B cell (primary cell): Measurements from ENCODE around the gene PRKCB. TPM values are rescaled to one million over a fixed set of nuclear protein-coding genes. Genes with fewer than 3 reads are reported as not detected.
A peak's percentile ranks its signal among the peaks of the same experiment; 100 is the strongest.

Source experiments
- ATAC-seq: fragments of 200-7000 bp; cut with Tn5 transposase; one replicate; pipeline ENCODE4 v1.10.0; 2021; ENCODE audit warnings: low read depth, mild to moderate bottlenecking, moderate number of reproducible peaks, moderate library complexity
- CTCF ChIA-PET: fragments of 350-600 bp; sonication (Branson Sonifier 250); formaldehyde crosslinking; loops from one replicate; lab custom pipeline; 2021; ENCODE audit warnings: antibody characterized with exemption, inconsistent platforms; lab: Charles Lee
- POLR2A ChIA-PET: fragments of 350-600 bp; sonication (Branson Sonifier 250); formaldehyde crosslinking; loops from one replicate; lab custom pipeline; 2021; ENCODE audit warnings: antibody characterized with exemption; lab: Charles Lee
- DNase-seq: peaks from one replicate; pipeline ENCODE4 v3.0.0; 2013
- H2AFZ ChIP-seq: 2 replicates; pipeline ENCODE4 v1.6.1; 2012; ENCODE audit warnings: mild to moderate bottlenecking, low read depth, low read length; ENCODE audit not compliant: insufficient read depth, poor library complexity, severe bottlenecking
- H3K27ac ChIP-seq, 2 donors: 1 replicate in 1 of 2; 2 replicates in 1 of 2; pipeline ENCODE4 v1.5.1; 2012 to 2013; ENCODE audit warnings: low read length in 2 of 2, mild to moderate bottlenecking in 2 of 2, moderate library complexity in 1 of 2
- H3K27me3 ChIP-seq, 4 experiments: fragments of 200-600 bp in 1 of 4; sonication (generic) in 1 of 4; replicated peaks in 1 of 4; 1 replicate in 2 of 4; 2 replicates in 2 of 4; pipeline versions ENCODE4 v1.6.1 to v1.7.0; 2013 to 2016; ENCODE audit warnings: low read length in 3 of 4, mild to moderate bottlenecking in 2 of 4, mixed read lengths in 1 of 4, moderate library complexity in 1 of 4; ENCODE audit not compliant: insufficient read depth in 4 of 4, control insufficient read depth in 3 of 4; ENCODE audit errors: control extremely low read depth in 1 of 4
- H3K36me3 ChIP-seq, 2 experiments: replicated peaks in 1 of 2; 1 replicate in 1 of 2; 2 replicates in 1 of 2; pipeline versions ENCODE4 v1.6.1 to v1.7.1; 2013; ENCODE audit warnings: low read length in 1 of 2; ENCODE audit not compliant: insufficient read depth in 2 of 2, control insufficient read depth in 1 of 2; ENCODE audit errors: control extremely low read depth in 1 of 2, extremely low read depth in 1 of 2
- H3K4me1 ChIP-seq, 2 donors: fragments of 200-600 bp in 1 of 2; sonication (generic) in 1 of 2; 1 replicate in 1 of 2; 2 replicates in 1 of 2; pipeline versions ENCODE4 v1.5.1 to v1.6.1; 2013 to 2017; ENCODE audit warnings: low read length in 2 of 2; ENCODE audit not compliant: control insufficient read depth in 2 of 2, insufficient read depth in 2 of 2
- H3K4me2 ChIP-seq: replicated peaks from 2 replicates; pipeline ENCODE3; 2012; ENCODE audit warnings: mild to moderate bottlenecking, low read depth, low read length; ENCODE audit not compliant: poor library complexity, severe bottlenecking
- H3K4me3 ChIP-seq, 5 experiments: fragments of 200-600 bp in 1 of 5; sonication (generic) in 1 of 5; 1 replicate in 3 of 5; 2 replicates in 2 of 5; pipeline versions ENCODE4 v1.5.1 to v1.7.0; 2011 to 2016; ENCODE audit warnings: low read length in 4 of 5, mild to moderate bottlenecking in 4 of 5, low read depth in 2 of 5, control low read depth in 1 of 5, moderate library complexity in 1 of 5; ENCODE audit not compliant: insufficient read depth in 1 of 5; ENCODE audit errors: control extremely low read depth in 1 of 5, extremely low read depth in 1 of 5
- H3K79me2 ChIP-seq: fragments of 200-600 bp; sonication (generic); one replicate; pipeline ENCODE4 v1.6.0; 2016; ENCODE audit warnings: low read length; ENCODE audit not compliant: control insufficient read depth, insufficient read depth
- H3K9ac ChIP-seq: fragments of 200-600 bp; sonication (generic); 2 replicates; pipeline ENCODE4 v1.6.1; 2017; ENCODE audit warnings: mild to moderate bottlenecking, low read length, moderate library complexity
- H3K9me3 ChIP-seq, 3 donors: one replicate each; pipeline versions ENCODE4 v1.6.1 to v1.7.1; 2013; ENCODE audit warnings: low read length in 2 of 3; ENCODE audit not compliant: control insufficient read depth in 2 of 3, insufficient read depth in 1 of 3; ENCODE audit errors: control extremely low read depth in 1 of 3
- H4K20me1 ChIP-seq: 2 replicates; pipeline ENCODE4 v1.6.0; 2012; ENCODE audit warnings: mild to moderate bottlenecking, low read length; ENCODE audit not compliant: insufficient read depth, control insufficient read depth, poor library complexity, severe bottlenecking
- H3K27ac Mint-ChIP-seq: one replicate; pipeline ENCODE4 v1.8.0; 2021; ENCODE audit warnings: mixed read lengths
- H3K27me3 Mint-ChIP-seq: one replicate; pipeline ENCODE4 v1.8.0; 2021; ENCODE audit warnings: mixed read lengths
- H3K4me1 Mint-ChIP-seq: one replicate; pipeline ENCODE4 v1.8.0; 2021; ENCODE audit warnings: mixed read lengths
- H3K4me3 Mint-ChIP-seq: one replicate; pipeline ENCODE4 v1.8.0; 2021; ENCODE audit warnings: mixed read lengths
- H3K9me3 Mint-ChIP-seq: one replicate; pipeline ENCODE4 v1.8.0; 2022; ENCODE audit warnings: mixed read lengths; ENCODE audit not compliant: insufficient read depth
- EZH2 ChIP-seq: IDR thresholded peaks from 2 replicates; pipeline ENCODE4 v1.6.1; 2012; ENCODE audit warnings: borderline replicate concordance, low read depth, mild to moderate bottlenecking, moderate library complexity, low read length; ENCODE audit not compliant: insufficient read depth, poor library complexity, severe bottlenecking
- WGBS: methylation state at CpG from one replicate; pipeline ENCODE4 v1.1.5; 2013; ENCODE audit warnings: missing lambda C conversion rate; ENCODE audit not compliant: insufficient coverage; 5-methylcytosine and 5-hydroxymethylcytosine counted together
- intact Hi-C: fragments of 100-400 bp; cut with micrococcal nuclease; formaldehyde crosslinking; loops from one replicate; pipeline ENCODE4 v1.10.0; 2022
- polyA plus RNA-seq: library from polyadenylated mRNA; depleted of rRNA; stranded (reverse); fragments of >200 nt; gene quantifications from 2 replicates; pipeline ENCODE4 v1.2.3, GENCODE V29; 2012
- total RNA-seq, 2 donors: library from RNA; stranded (reverse); fragments of 120-200 nt in 1 of 2; gene quantifications; 1 replicate in 1 of 2; 2 replicates in 1 of 2; pipeline versions ENCODE4 v1.2.3 to v1.2.4, GENCODE V29; 2013 to 2022
- TF ChIP-seq, protein P1 (sequence below): fragments of 200-600 bp; IDR thresholded peaks from one replicate; pipeline ENCODE4 v1.8.0; 2022; ENCODE audit warnings: antibody characterized with exemption, mild to moderate bottlenecking

The PRKCB gene
- total and polyA plus RNA-seq, 2 donors (not counting 1 experiment from before 2014, with no cell fraction given) = 106 to 373 TPM

DNA sequence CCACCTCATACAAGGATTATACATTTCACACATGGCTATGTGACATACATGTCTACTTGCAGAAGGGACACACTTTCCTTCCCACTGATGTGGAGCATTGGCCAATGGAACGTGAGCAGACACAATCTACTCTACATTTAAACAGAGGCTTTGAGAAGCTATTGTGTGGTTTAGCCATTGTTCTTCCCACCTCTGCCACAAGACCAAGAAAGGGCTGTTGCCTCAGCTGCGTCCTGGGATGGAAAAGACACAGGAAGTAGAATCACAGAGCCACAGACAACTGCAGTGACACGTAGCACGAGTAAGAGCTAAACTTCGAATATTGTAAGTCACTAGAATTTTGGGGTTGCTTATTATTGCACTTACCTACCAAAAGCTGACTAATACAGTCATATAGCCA lies 33.3 kb downstream of the PRKCB start:
- peak overlapping the region in 1 of 2 donors; percentile 75 for H3K27ac ChIP-seq

DNA sequence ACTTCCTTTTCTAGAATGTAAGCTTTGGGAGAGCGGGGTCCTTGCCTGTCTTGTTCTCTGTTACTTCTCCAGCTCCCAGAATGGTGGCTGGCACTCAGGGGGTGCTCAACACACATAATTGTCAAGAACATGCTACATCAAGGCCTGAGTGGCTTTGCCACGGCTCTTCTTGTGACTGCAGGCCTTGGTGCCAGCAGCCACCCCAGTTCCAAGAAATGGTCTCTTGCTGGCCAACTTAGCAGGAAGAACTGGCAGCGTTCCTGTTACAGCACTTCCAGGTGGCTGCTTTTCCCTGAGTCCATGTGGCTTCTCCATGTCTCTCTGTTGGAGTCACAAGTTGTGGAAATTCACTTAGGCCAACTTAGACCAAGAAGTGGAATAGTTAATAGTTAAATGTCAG lies 36.1 kb downstream of the PRKCB start:
- DNase-seq (no peak), ATAC-seq (no peak)
- H3K27me3 Mint-ChIP-seq = no peaks in the 10 kb centered on the region
- WGBS = 40% methylated on average over 2 of the region's 3 CpGs
- no peak overlapping the region for H2AFZ ChIP-seq
- H3K36me3 ChIP-seq = peaks cover 5 to 39% of the 10 kb centered on the region in 2 experiments
- H3K27ac ChIP-seq = no peak overlapping the region
- no peaks in the 10 kb centered on the region for H3K9me3 ChIP-seq
- peaks cover 96% of the 10 kb centered on the region for H3K79me2 ChIP-seq
- no peak overlapping the region for H3K4me3 ChIP-seq
- H3K4me3 Mint-ChIP-seq = no peak overlapping the region
- CTCF ChIA-PET = interaction anchor here (0.6 to 7.6 kb wide), 5 partner anchors 10 to 170 kb away, joined by 3 to 69 read pairs (median 5); no protein-coding TSS in a partner anchor
- H3K9ac ChIP-seq = no peak overlapping the region
- H3K27me3 ChIP-seq = no peaks in the 10 kb centered on the region
- H3K27ac Mint-ChIP-seq = peak overlapping the region; percentile 41
- intact Hi-C loops = no loop called here
- peaks cover 76% of the 10 kb centered on the region for H4K20me1 ChIP-seq
- TF ChIP-seq EZH2 = no peak
- TF ChIP-seq, protein P1, sequence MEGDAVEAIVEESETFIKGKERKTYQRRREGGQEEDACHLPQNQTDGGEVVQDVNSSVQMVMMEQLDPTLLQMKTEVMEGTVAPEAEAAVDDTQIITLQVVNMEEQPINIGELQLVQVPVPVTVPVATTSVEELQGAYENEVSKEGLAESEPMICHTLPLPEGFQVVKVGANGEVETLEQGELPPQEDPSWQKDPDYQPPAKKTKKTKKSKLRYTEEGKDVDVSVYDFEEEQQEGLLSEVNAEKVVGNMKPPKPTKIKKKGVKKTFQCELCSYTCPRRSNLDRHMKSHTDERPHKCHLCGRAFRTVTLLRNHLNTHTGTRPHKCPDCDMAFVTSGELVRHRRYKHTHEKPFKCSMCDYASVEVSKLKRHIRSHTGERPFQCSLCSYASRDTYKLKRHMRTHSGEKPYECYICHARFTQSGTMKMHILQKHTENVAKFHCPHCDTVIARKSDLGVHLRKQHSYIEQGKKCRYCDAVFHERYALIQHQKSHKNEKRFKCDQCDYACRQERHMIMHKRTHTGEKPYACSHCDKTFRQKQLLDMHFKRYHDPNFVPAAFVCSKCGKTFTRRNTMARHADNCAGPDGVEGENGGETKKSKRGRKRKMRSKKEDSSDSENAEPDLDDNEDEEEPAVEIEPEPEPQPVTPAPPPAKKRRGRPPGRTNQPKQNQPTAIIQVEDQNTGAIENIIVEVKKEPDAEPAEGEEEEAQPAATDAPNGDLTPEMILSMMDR = no peak
- H3K9me3 Mint-ChIP-seq = no peaks in the 10 kb centered on the region
- no peak overlapping the region for H3K4me2 ChIP-seq
- peaks cover 86% of the 10 kb centered on the region for H3K4me1 Mint-ChIP-seq
- H3K4me1 ChIP-seq = peaks cover 80 to 89% of the 10 kb centered on the region in 2 donors
- POLR2A ChIA-PET = interaction anchor here (0.9 kb wide), 1 partner anchor 88 kb away, joined by 3 read pairs; no protein-coding TSS in a partner anchor

More for the DNA sequence above, 33.3 kb downstream of the PRKCB start:
- TF ChIP-seq EZH2 = no peak
- TF ChIP-seq, protein P1 = no peak
- intact Hi-C loops = no loop called here
- H3K9ac ChIP-seq = peak overlapping the region; percentile 15
- H3K36me3 ChIP-seq = peaks cover 2 to 25% of the 10 kb centered on the region in 2 experiments
- peak overlapping the region; percentile 81 for H3K27ac Mint-ChIP-seq
- ATAC-seq = no peak
- H4K20me1 ChIP-seq = peaks cover 68% of the 10 kb centered on the region
- peaks cover 95% of the 10 kb centered on the region for H3K79me2 ChIP-seq
- peaks cover 84 to 92% of the 10 kb centered on the region in 2 donors for H3K4me1 ChIP-seq
- WGBS = no CpG with 5 or more reads among the region's 5 CpGs
- ChIA-PET CTCF (interaction anchor here (0.9 to 7.6 kb wide), 7 partner anchors 10 to 167 kb away, joined by 3 to 69 read pairs (median 6); no protein-coding TSS in a partner anchor), POLR2A (no interaction called here)
- H3K4me2 ChIP-seq = peak overlapping the region; percentile 39
- H3K27me3 Mint-ChIP-seq = no peaks in the 10 kb centered on the region
- DNase-seq = no peak
- H3K4me3 Mint-ChIP-seq = peak overlapping the region; percentile 56
- H3K27me3 ChIP-seq = no peaks in the 10 kb centered on the region
- H3K4me1 Mint-ChIP-seq = peaks cover 89% of the 10 kb centered on the region
- H3K4me3 ChIP-seq = no peak overlapping the region
- H3K9me3 Mint-ChIP-seq = no peaks in the 10 kb centered on the region
- H2AFZ ChIP-seq = no peak overlapping the region
- H3K9me3 ChIP-seq = no peaks in the 10 kb centered on the region
